Left ventricle myocardium inferior (tissue), 1 donor: ENCODE measurements around the gene PRKCZ. TPM values are rescaled to one million over a fixed set of nuclear protein-coding genes. Genes with fewer than 3 reads are reported as not detected.

ENCODE experiments used
- DNase-seq: peaks from one replicate; pipeline ENCODE4 v3.0.0-alpha.2; 2020
- H3K27ac ChIP-seq: fragments of 200-600 bp; replicated peaks from 2 replicates; pipeline ENCODE4 v1.8.0; 2021
- H3K27me3 ChIP-seq: fragments of 200-600 bp; 2 replicates; pipeline ENCODE4 v1.8.0; 2021; ENCODE audit warnings: low read depth
- H3K36me3 ChIP-seq: fragments of 200-600 bp; 2 replicates; pipeline ENCODE4 v1.8.0; 2021
- H3K4me1 ChIP-seq: fragments of 200-600 bp; 2 replicates; pipeline ENCODE4 v1.8.0; 2021
- H3K4me3 ChIP-seq: fragments of 200-600 bp; 2 replicates; pipeline ENCODE4 v1.8.0; 2021; ENCODE audit warnings: mild to moderate bottlenecking, moderate library complexity
- H3K9me3 ChIP-seq: fragments of 200-600 bp; replicated peaks from 2 replicates; pipeline ENCODE4 v1.8.0; 2021
- CTCF ChIP-seq: fragments of 200-600 bp; IDR thresholded peaks from 2 replicates; pipeline ENCODE4 v1.8.0; 2021; ENCODE audit warnings: antibody characterized with exemption, mild to moderate bottlenecking, borderline replicate concordance
- intact Hi-C: fragments of 100-400 bp; cut with micrococcal nuclease; formaldehyde crosslinking; loops from one replicate; pipeline ENCODE4 v1.11.0; 2022
- total RNA-seq: library from RNA; stranded (reverse); fragmentation: NEBNext Ultra II Directional; extraction: Animal tissue kit (Norgen Biotek cat#: 25700); gene quantifications from one replicate; pipeline ENCODE4 v1.2.1, GENCODE V29; 2021
- donor health status: DM: no; HTN: yes; CAD: no; lungs with severe emphysema.

PRKCZ gene
- total RNA-seq, 1 donor from 2014 or later, result 19.1 TPM

DNA sequence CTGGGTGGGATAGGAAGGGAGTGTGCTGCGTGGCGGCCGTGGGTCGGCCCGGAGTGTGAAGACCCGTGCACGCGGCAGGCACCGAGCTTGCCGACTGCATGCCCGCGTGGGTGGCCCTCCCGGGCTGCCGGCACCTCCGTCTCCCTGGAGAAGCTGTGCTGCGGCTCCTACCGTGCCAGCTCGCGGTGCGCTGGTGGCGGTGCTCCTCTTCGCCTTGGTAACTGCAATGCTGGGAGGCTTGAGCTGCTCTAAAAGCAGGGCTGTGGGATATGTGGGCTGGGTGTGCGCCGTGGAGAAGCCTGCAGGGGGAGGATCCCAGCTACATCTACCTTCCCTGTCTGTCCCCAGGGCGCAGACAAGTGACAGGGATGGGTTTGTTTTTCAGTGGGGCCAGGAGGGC is 28.7 kb upstream of the PRKCZ start:
- intact Hi-C loops, result no loop called here
- no peaks in the 10 kb centered on the region for H3K36me3 ChIP-seq
- H3K9me3 ChIP-seq, result no peaks in the 10 kb centered on the region
- no peak overlapping the region for H3K27ac ChIP-seq
- no peak for DNase-seq
- TF ChIP-seq CTCF, result no peak
- peaks cover 83% of the 10 kb centered on the region for H3K27me3 ChIP-seq
- H3K4me1 ChIP-seq, result peaks cover 28% of the 10 kb centered on the region
- no peak overlapping the region for H3K4me3 ChIP-seq

DNA sequence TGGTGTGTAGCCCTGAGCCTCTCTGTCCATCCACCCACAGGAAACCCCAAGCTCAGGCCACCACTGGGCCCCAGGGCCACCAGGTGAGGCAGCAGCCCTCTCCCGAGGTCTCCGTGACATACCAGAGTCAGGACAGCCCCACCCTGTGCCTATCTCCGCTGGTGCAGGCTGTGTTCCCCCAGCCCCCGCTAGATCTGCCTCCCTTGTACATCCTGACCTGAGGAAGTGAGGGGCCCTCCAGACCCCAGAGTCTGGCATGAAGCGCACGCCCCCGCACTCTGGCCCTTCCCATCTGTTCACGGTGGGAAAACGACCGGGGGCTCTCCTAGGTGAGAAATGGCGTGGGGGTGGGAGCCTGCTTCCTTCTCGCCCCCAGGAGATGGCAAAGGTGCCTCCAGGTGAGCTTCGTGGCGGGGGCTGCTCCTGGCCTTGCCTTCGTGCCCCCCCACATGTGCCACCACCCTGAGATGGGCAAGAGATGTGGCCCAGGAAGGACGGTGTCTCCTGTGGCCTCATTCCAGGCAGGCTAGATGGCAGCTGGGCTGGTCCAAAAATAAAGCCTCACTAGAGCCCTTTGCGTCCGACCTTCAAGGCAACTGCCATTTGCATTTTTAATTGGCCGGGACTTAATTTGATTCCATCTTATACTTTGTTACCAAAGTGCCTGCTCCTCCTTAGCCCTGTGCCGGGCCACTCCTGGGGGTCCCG is 28.0 kb upstream of the PRKCZ start:
- intact Hi-C loops, result no loop called here
- peaks cover 76% of the 10 kb centered on the region for H3K27me3 ChIP-seq
- H3K4me1 ChIP-seq, result peaks cover 28% of the 10 kb centered on the region
- no peak for DNase-seq
- TF ChIP-seq CTCF, result no peak
- no peaks in the 10 kb centered on the region for H3K9me3 ChIP-seq
- no peak overlapping the region for H3K4me3 ChIP-seq
- no peaks in the 10 kb centered on the region for H3K36me3 ChIP-seq
- H3K27ac ChIP-seq, result no peak overlapping the region

- H3K27me3 ChIP-seq, result peaks cover 66% of the 10 kb centered on the region
- DNase-seq, result no peak
- H3K4me1 ChIP-seq, result peaks cover 28% of the 10 kb centered on the region
- no peak overlapping the region for H3K27ac ChIP-seq
- H3K4me3 ChIP-seq, result no peak overlapping the region
- intact Hi-C loops, result no loop called here
- no peak for TF ChIP-seq CTCF
- H3K36me3 ChIP-seq, result no peaks in the 10 kb centered on the region
- no peaks in the 10 kb centered on the region for H3K9me3 ChIP-seq
Observed at GRCh38 chr1:2023187-2023586, 27.0 kb upstream of the PRKCZ start.

DNA sequence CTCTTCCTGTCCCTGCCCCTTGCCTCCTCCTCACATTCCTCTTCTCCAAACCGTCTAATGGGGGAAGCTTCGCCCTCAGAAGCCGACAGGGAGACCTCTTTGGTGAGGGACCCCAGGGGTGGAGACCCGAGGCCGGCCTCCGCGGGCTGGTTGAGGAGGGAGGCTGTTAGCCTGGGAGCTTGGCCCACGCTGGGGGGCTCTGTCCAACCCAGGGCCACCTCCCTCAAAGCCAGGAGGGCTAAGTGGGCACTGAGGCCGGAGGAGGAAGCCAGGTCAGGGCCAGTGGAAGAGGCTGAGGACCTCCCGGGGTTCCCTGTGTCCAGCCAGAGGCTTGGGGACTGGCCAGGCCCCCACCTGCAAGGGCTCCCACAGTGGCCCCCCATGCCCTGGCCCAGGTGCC is 25.8 kb upstream of the PRKCZ start:
- Histone ChIP-seq H3K9me3 (no peaks in the 10 kb centered on the region), H3K27me3 (peaks cover 56% of the 10 kb centered on the region), H3K36me3 (no peaks in the 10 kb centered on the region), H3K4me1 (peaks cover 20% of the 10 kb centered on the region), H3K4me3 (no peak overlapping the region), H3K27ac (no peak overlapping the region)
- TF ChIP-seq CTCF, result no peak
- DNase-seq, result no peak
- intact Hi-C loops, result no loop called here

- H3K27ac ChIP-seq, result peak overlapping the region; percentile 71
- peaks cover 51% of the 10 kb centered on the region for H3K27me3 ChIP-seq
- H3K36me3 ChIP-seq, result no peaks in the 10 kb centered on the region
- no peak overlapping the region for H3K4me3 ChIP-seq
- H3K4me1 ChIP-seq, result peaks cover 16% of the 10 kb centered on the region
- H3K9me3 ChIP-seq, result no peaks in the 10 kb centered on the region
- no peak for TF ChIP-seq CTCF
- intact Hi-C loops, result no loop called here
- no peak for DNase-seq
Observed at GRCh38 chr1:2024887-2025286, 25.3 kb upstream of the PRKCZ start.
